Dedifferentiated amniotic fluid mesenchymal stem cell (primary cell): ENCODE results near the gene ASIP.
A peak's percentile ranks its signal among the peaks of the same experiment; 100 is the strongest.
"Not testable (repeated sequence)": the region's sequence is repeated elsewhere in the genome, so short reads cannot be mapped to it uniquely, and the experiment has no call there.

Source experiments
- DNase-seq: peaks from one replicate; pipeline ENCODE4 v3.0.0-alpha.2; 2016; ENCODE audit errors: extremely low spot score

Gene ASIP

GRCh38 chr20:34242879-34243278, 1.7 kb downstream of the ASIP start:
- no peak for DNase-seq

GRCh38 chr20:34243377-34243776, 2.2 kb downstream of the ASIP start:
- no peak for DNase-seq

- no peak for DNase-seq
These were observed 5.0 kb downstream of the ASIP start for GRCh38 chr20:34246126-34246626.

DNA sequence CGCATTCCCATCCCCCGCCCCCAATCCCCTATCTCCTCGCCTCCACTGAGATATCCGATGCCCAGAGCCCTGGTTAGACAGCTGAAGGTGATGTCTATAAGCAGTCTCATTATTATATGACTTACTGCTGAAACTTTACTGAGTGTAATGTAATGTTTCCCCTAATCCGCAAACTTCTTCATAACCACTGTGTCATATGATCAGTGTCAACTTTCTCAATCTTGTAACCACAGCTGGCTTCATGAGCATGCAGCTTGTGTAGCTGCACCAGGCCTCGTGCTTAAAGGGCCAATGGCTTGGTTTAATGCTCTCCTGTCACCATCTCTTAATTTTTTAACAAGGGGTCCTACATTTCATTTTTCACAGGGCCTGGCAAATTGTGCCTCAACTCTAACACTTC, 8.1 kb downstream of the ASIP start:
- DNase-seq, result no peak

GRCh38 chr20:34250005-34250404, 8.8 kb downstream of the ASIP start:
- no peak for DNase-seq

- DNase-seq, result no peak
These were observed 10.4 kb downstream of the ASIP start for GRCh38 chr20:34251619-34252018.

DNA sequence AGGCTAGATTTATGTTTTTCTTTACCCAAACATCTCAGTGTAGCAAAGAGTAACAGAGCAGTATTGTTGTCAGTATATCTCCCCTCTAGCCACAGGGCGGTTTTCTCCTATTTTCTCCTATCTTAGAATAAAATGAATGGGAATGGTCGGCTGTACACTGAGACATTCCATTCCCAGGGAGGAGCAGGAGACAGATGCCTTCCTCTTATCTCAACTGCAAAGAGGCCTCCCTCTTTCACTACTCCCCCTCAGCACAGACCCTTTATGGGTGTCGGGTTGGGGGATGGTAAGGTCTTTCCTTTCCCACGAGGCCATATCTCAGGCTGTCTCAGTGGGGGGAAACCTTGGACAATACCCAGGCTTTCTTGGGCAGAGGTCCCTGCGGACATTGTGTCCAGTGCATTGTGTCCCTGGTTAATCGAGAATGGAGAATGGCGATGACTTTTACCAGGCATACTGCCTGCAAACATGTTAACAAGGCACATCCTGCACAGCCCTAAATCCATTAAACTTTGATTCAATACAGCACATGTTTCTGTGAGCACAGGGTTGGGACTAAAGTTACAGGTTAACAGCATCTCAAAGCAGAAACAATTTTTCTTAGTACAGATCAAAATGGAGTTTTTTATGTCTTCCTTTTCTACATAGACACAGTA, 11.3 kb downstream of the ASIP start:
- DNase-seq, result not testable (repeated sequence)

DNA sequence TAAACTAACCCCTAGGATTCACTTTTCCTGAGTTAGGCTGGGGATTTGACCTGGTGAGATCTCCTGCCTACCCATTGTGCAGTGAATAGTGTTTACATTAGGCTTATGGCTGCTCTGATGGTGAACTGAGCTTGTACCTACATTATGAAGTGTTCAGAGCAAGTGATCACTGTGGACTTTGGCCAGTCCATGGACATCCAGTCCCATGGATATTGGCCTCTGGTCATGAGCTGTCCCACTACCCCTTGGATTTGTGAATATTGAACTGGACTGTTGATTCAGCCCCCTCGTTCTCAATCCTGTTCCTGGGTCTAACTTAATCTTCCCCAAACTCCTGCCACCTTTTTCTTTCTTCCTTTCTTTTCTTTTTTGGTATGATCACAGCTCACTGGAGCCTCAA, 13.8 kb downstream of the ASIP start:
- no peak for DNase-seq

DNA sequence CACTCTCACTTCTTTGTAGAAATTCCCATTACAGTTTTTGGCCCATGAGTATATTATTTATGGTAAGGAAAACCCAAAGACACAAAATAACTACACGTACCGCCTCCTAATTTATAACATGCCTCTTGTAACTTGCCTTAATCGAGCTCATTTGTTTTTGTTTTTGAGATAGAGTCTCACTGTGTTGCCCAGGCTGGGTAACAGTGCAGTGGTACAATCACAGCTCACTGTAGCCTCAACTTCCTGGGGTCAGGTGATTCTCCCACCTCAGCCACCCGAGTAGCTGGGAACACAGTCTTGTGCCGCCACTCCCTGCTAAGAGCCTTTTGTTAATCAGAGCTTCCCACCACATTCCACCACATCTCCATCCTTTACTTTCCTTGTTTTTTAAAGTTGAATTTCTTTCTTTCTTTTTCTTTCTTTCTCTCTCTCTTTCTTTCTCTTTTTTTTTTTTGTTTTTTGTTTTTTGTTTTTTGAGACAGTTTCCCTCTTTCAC, 15.5 kb downstream of the ASIP start:
- no peak for DNase-seq

- no peak for DNase-seq
These were observed 19.2 kb downstream of the ASIP start for GRCh38 chr20:34260208-34260942.

- DNase-seq, result no peak
These were observed 21.5 kb downstream of the ASIP start for GRCh38 chr20:34262488-34263288.

DNA sequence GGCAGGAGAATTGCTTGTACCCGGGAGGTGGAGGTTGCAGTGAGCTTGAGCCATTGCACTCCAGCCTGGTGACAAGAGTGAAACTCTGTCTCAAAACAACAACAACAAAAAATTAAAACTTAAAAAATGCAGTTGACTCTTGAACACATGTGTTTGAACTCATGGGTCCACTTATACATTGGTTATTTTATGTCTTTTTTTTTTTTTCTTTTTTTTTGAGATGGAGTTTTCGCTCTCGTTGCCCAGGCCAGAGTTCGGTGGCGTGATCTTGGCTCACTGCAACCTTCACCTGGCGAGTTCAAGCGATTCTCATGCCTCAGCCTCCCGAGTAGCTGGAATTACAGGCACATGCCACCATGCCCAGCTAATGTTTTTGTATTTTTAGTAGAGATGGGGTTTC, 22.2 kb downstream of the ASIP start:
- not testable (repeated sequence) for DNase-seq

DNA sequence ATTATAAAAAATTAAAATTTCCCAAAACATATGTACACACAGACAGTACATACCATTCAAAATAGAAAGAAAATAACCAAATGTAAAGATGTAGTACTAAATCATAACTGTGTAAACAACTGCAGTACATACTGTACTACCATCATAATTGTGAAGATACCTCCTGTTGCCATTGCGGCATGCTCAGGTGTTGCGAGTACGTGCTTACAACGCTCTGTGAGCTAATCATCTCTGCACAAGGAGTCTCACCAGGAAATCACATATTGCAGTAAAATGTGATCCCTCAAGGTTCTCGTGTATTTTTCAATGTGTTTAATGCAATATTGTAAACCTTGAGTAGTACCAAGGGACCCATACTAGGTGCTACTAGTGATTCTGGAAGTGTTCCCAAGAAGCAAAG, 22.9 kb downstream of the ASIP start:
- no peak for DNase-seq

GRCh38 chr20:34268145-34268544, 26.9 kb downstream of the ASIP start:
- DNase-seq, result no peak

- DNase-seq, result no peak
These were observed 27.8 kb downstream of the ASIP start for GRCh38 chr20:34268851-34269636.

DNA sequence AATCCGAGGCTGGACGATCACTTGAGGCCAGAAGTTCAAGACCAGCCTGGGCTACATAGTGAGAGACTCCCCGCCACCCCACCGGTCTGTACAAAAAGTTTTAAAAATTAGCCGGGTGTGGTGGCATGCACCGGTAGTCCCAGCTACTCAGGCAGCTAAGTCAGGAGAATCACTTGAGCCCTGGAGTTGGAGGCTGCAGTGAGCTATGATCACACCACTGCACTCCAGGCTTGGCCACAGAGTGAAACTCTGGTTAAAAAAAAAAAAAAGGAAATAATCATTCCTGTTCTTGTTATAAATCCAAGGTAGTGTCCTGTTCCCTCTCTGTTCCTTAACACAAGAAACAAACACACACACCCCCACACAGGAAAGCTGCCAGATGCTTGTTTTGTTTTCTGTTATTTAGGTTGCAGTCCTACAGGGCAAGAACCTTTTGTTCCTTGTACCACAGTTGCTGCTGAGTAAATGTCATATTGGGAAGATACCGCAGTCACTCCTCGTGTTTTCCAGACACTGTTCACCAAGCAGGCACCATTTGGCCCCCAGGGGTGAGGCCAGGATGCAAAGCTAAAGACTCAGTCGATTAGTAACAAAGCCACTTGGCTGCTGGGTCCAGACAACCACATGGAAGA, 28.9 kb downstream of the ASIP start:
- DNase-seq, result no peak

GRCh38 chr20:34271956-34272355, 30.7 kb downstream of the ASIP start:
- DNase-seq, result peak; percentile 35

DNA sequence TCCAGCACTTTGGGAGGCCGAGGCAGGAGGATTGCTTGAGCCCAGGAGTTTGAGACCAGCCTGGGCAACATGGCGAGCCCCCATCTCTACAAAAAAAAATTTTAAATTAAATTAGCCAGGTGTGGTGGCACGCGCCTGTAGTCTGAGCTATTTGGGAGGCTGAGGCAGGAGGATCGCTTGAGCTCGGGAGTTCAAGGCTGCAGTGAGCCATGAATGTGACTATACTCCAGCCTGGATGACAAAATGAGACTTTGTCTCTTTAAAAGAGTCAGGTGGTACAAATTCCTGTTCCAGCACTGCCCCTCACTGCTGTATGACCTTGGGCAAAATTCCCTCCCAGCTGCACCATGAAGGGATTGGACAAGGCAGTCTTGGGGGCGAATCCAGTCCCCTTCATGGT, 33.5 kb downstream of the ASIP start:
- no peak for DNase-seq

GRCh38 chr20:34281177-34281576, 40.0 kb downstream of the ASIP start:
- DNase-seq, result no peak

GRCh38 chr20:34282041-34282440, 40.8 kb downstream of the ASIP start:
- DNase-seq, result no peak

GRCh38 chr20:34283844-34284243, 42.6 kb downstream of the ASIP start:
- no peak for DNase-seq
